OCI-LY7 (cell line): ENCODE data around the gene OR51B4. TPM values are rescaled to one million over a fixed set of nuclear protein-coding genes. Genes with fewer than 3 reads are reported as not detected.

ENCODE experiments used
- BruUV-seq: library from RNA; stranded (reverse); fragments of 400-500 nt; replicated peaks from 2 replicates; lab custom pipeline; 2021; lab: Mats Ljungman, UMichigan
- CTCF ChIA-PET: fragments of 300-600 bp; sonication (Branson Sonifier 250); formaldehyde crosslinking; loops from one replicate; lab custom pipeline; 2022; ENCODE audit warnings: antibody characterized with exemption; ENCODE audit not compliant: unreplicated experiment; lab: Charles Lee
- POLR2A ChIA-PET: fragments of 300-600 bp; sonication (Branson Sonifier 250); formaldehyde crosslinking; loops from one replicate; lab custom pipeline; 2022; ENCODE audit warnings: antibody characterized with exemption; lab: Charles Lee
- DNase-seq: peaks from one replicate; pipeline ENCODE4 v3.0.0-alpha.2; 2015; ENCODE audit warnings: low spot score
- H2AFZ ChIP-seq: fragments of 200-600 bp; sonication (generic), shearing (Covaris generic); 2 replicates; pipeline ENCODE4 v1.6.1; 2014; ENCODE audit warnings: mild to moderate bottlenecking, antibody characterized with exemption, low read length, moderate library complexity
- H3K27ac ChIP-seq: fragments of 200-600 bp; sonication (generic); 2 replicates; pipeline ENCODE4 v1.5.1; 2014; ENCODE audit warnings: mixed run types, low read depth, mild to moderate bottlenecking, moderate library complexity, low read length, inconsistent platforms; ENCODE audit not compliant: poor library complexity, severe bottlenecking
- H3K36me3 ChIP-seq: fragments of 200-600 bp; sonication (generic); 2 replicates; pipeline ENCODE4 v1.6.1; 2014; ENCODE audit warnings: mild to moderate bottlenecking, antibody characterized with exemption, low read length, moderate library complexity, mixed read lengths; ENCODE audit not compliant: insufficient read depth
- H3K4me1 ChIP-seq: fragments of 200-600 bp; sonication (generic); 2 replicates; pipeline ENCODE4 v1.5.1; 2014; ENCODE audit warnings: mild to moderate bottlenecking, low read length; ENCODE audit not compliant: insufficient read depth, poor library complexity, severe bottlenecking
- H3K4me2 ChIP-seq: fragments of 200-600 bp; sonication (generic); 2 replicates; pipeline ENCODE4 v1.6.1; 2014; ENCODE audit warnings: mild to moderate bottlenecking, low read length
- H3K4me3 ChIP-seq: fragments of 200-600 bp; sonication (generic); 2 replicates; pipeline ENCODE4 v1.5.1; 2014; ENCODE audit warnings: mild to moderate bottlenecking, low read depth, low read length; ENCODE audit not compliant: poor library complexity, severe bottlenecking
- H3K79me2 ChIP-seq: fragments of 200-600 bp; sonication (generic); 2 replicates; pipeline ENCODE4 v1.6.1; 2016; ENCODE audit warnings: low read depth, mild to moderate bottlenecking, low read length, moderate library complexity, mixed read lengths; ENCODE audit not compliant: insufficient read depth
- H3K9me2 ChIP-seq: fragments of 200-600 bp; sonication (generic); 2 replicates; pipeline ENCODE4 v1.6.1; 2016; ENCODE audit warnings: mild to moderate bottlenecking, low read length, mixed read lengths; ENCODE audit not compliant: insufficient read depth
- H3K9me3 ChIP-seq: fragments of 200-600 bp; sonication (generic); 2 replicates; pipeline ENCODE4 v1.6.1; 2014; ENCODE audit warnings: mild to moderate bottlenecking, mixed run types, low read length, mixed read lengths
- H4K20me1 ChIP-seq: fragments of 200-600 bp; sonication (generic); 2 replicates; pipeline ENCODE4 v1.6.1; 2014; ENCODE audit warnings: mild to moderate bottlenecking, antibody characterized with exemption, low read length, moderate library complexity, mixed read lengths; ENCODE audit not compliant: insufficient read depth
- CTCF ChIP-seq: fragments of 200-600 bp; sonication (generic); conservative IDR thresholded peaks from 2 replicates; pipeline ENCODE4 v1.5.1; 2014; ENCODE audit warnings: mild to moderate bottlenecking, antibody characterized with exemption, low read length, moderate library complexity, mixed read lengths
- EZH2phosphoT487 ChIP-seq: fragments of 200-600 bp; sonication (generic); IDR thresholded peaks from 2 replicates; pipeline ENCODE4 v1.6.1; 2018; ENCODE audit warnings: low read depth, borderline replicate concordance, mild to moderate bottlenecking, mixed run types, antibody characterized with exemption, low read length, moderate library complexity, mixed read lengths
- intact Hi-C: fragments of 100-400 bp; cut with micrococcal nuclease; formaldehyde crosslinking; loops from one replicate; pipeline ENCODE4 v1.10.0; 2022; ENCODE audit not compliant: unreplicated experiment
- total RNA-seq, 2 experiments: library from RNA; depleted of rRNA in 1 of 2; stranded (reverse); fragments of >200 nt in 1 of 2; shearing (Covaris generic) in 1 of 2; gene quantifications; 2 replicates each; pipeline ENCODE4 v1.2.3, GENCODE V29; 2014 to 2022

Gene OR51B4
- total RNA-seq, 2 experiments from 2014 or later: not detected

- Histone ChIP-seq H3K4me2 (no peak overlapping the region), H4K20me1 (no peaks in the 10 kb centered on the region), H3K27ac (no peak overlapping the region), H3K79me2 (no peaks in the 10 kb centered on the region), H3K36me3 (no peaks in the 10 kb centered on the region), H3K9me2 (no peaks in the 10 kb centered on the region), H2AFZ (no peak overlapping the region), H3K4me3 (no peak overlapping the region), H3K4me1 (no peaks in the 10 kb centered on the region), H3K9me3 (no peaks in the 10 kb centered on the region)
- TF ChIP-seq EZH2phosphoT487 (no peak), CTCF (no peak)
- ChIA-PET POLR2A (no interaction called here), CTCF (no interaction called here)
- DNase-seq: no peak
- intact Hi-C loops: no loop called here
- BruUV-seq: no TSS peak
Measured at GRCh38 chr11:5252919-5253265, 48.9 kb downstream of the OR51B4 start.

DNA sequence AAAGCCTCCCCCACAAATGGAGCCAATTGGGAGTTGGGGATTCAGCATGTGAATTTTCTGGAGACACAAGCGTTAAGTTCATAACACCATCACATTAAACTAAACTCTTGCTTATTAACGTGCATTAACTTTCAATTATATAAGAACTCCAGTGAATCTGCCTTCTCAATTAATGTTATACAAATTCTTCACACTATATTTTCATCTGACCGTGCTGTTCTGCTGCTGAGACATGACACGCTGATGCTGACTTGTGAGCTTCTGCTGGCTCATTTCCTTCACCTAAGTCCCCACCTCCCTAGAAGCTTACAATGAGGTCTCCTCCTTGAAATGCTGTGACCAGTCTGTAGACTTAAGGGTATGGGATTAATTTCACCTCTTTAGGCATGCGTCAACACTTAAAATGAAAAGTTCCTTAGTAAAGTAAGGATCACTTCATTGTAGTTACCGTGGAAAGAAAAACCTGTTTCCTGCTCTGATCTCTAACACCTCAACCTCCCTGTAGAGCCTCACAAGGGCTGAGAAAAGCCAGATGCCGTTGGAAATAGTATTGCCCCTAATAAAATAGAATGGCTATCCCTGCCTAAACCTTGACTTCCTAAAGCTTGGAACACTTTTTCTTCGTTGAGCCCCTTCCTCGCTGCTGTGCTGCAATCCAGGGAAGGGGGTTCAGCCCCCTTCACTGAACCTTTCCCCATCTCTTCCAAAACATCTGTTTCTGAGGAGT, 49.4 kb downstream of the OR51B4 start:
- no peaks in the 10 kb centered on the region for H3K79me2 ChIP-seq
- no TSS peak for BruUV-seq
- TF ChIP-seq CTCF (no peak), EZH2phosphoT487 (no peak)

GRCh38 chr11:5251746-5252145, 50.0 kb downstream of the OR51B4 start:
- no peaks in the 10 kb centered on the region for H3K9me3 ChIP-seq
- H3K36me3 ChIP-seq: no peaks in the 10 kb centered on the region
- H3K4me1 ChIP-seq: no peaks in the 10 kb centered on the region
- TF ChIP-seq CTCF (no peak), EZH2phosphoT487 (no peak)
- CTCF ChIA-PET: no interaction called here
- no peaks in the 10 kb centered on the region for H3K9me2 ChIP-seq
- no peaks in the 10 kb centered on the region for H4K20me1 ChIP-seq
- H3K27ac ChIP-seq: no peak overlapping the region
- H3K79me2 ChIP-seq: no peaks in the 10 kb centered on the region
- H3K4me2 ChIP-seq: no peak overlapping the region
- intact Hi-C loops: no loop called here
- POLR2A ChIA-PET: no interaction called here
- no peak for DNase-seq
- no TSS peak for BruUV-seq
- no peak overlapping the region for H3K4me3 ChIP-seq
- no peak overlapping the region for H2AFZ ChIP-seq

More for the DNA sequence above, 49.4 kb downstream of the OR51B4 start:
- H2AFZ ChIP-seq: no peak overlapping the region
- no peak overlapping the region for H3K27ac ChIP-seq
- no peak overlapping the region for H3K4me3 ChIP-seq
- no peaks in the 10 kb centered on the region for H3K9me3 ChIP-seq
- H3K9me2 ChIP-seq: no peaks in the 10 kb centered on the region
- no peaks in the 10 kb centered on the region for H3K36me3 ChIP-seq
- DNase-seq: no peak
- no peak overlapping the region for H3K4me2 ChIP-seq
- intact Hi-C loops: no loop called here
- H3K4me1 ChIP-seq: no peaks in the 10 kb centered on the region
- CTCF ChIA-PET: no interaction called here
- H4K20me1 ChIP-seq: no peaks in the 10 kb centered on the region
- POLR2A ChIA-PET: no interaction called here
